C4-2B (cell line): Measurements from ENCODE around the gene ABCA6.

Experiments
- CTCF ChIP-seq: fragments of 450-650 bp; conservative IDR thresholded peaks from 2 replicates; pipeline ENCODE4 v1.5.1; 2017; ENCODE audit warnings: mild to moderate bottlenecking
- ZFX ChIP-seq: fragments of 450-650 bp; IDR thresholded peaks from 2 replicates; pipeline ENCODE4 v1.6.1; 2017

GRCh38 chr17:69050999-69051775 is 90.5 kb downstream of the ABCA6 start:
- TF ChIP-seq CTCF (no peak), ZFX (no peak)
